Measurements from ENCODE around the gene SPATA46. TPM values are rescaled to one million over a fixed set of nuclear protein-coding genes. Genes with fewer than 3 reads are reported as not detected.
A peak's percentile ranks its signal among the peaks of the same experiment; 100 is the strongest.

Gene SPATA46
- total RNA-seq, 1 donor from 2014 or later = not detected

DNA sequence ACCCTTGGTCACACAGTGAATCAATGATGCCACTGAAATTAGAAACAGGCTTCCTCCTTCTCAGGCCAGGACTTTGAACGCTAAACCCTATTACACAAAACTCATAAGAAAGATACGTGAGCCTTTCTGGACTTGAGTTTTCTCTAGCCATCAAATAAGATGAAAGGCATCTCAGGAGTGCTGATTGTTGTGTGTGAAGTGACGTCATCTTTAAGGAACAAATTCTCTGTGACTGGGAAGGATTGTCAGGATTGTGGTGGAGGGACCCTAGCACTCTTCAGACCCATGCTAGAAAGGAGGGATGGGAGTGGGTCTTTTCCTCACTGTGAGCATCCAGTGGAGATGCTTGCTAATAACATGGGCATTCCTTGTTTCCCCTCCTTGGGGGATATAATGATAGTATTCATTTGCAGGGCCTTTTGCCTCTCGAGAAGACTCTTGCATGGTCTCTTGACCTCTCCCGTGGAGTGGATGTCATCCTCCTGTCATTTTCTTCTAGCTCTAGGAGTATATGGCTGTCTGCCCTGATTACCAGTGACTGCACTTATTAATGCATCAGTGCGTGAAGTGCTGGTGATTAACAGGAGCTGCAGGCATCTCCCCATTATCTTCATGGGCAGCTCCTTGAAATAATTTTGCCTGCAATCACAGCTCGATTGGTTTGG, 39.9 kb downstream of the SPATA46 start:
- Mint-ChIP-seq H3K36me3 (ENCODE audit: low read depth, unreplicated experiment) (no peaks in the 10 kb centered on the region), H3K27me3 (ENCODE audit: unreplicated experiment) (peaks cover 1% of the 10 kb centered on the region), H3K4me1 (ENCODE audit: unreplicated experiment) (peaks cover 23% of the 10 kb centered on the region), H3K4me3 (ENCODE audit: unreplicated experiment) (no peak overlapping the region), H3K27ac (ENCODE audit: unreplicated experiment) (no peak overlapping the region), H3K9me3 (ENCODE audit: unreplicated experiment) (no peaks in the 10 kb centered on the region)
- no peak for TF ChIP-seq CTCF (IDR thresholded peaks at IDR 0.05; ENCODE audit: unreplicated experiment)
- DNase-seq (ENCODE audit: low spot score) = no peak

DNA sequence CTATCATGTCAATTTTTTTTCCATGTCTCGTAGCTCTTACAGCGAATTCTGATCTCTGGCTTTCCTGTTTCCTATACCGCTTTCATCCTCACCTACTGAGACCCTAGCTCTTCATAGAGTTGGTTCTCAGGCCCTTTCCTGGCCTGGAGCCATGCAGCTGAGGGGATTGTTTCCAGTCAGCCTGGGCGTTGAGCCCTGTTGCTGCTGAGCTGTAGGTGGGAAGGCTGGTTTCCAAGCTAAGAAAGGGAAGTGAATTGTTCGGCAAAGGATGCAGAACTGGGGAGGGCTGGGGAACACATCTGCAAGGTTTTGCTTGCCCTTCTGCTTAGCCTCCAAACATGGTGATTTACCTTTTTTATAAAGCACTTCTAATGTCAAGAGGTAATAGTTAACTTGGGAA, 41.5 kb downstream of the SPATA46 start:
- Mint-ChIP-seq H3K27me3 (ENCODE audit: unreplicated experiment) (peaks cover 1% of the 10 kb centered on the region), H3K4me3 (ENCODE audit: unreplicated experiment) (no peak overlapping the region), H3K9me3 (ENCODE audit: unreplicated experiment) (no peaks in the 10 kb centered on the region), H3K4me1 (ENCODE audit: unreplicated experiment) (peaks cover 21% of the 10 kb centered on the region), H3K27ac (ENCODE audit: unreplicated experiment) (no peak overlapping the region), H3K36me3 (ENCODE audit: low read depth, unreplicated experiment) (no peaks in the 10 kb centered on the region)
- DNase-seq (ENCODE audit: low spot score) = peak; percentile 8
- no peak for TF ChIP-seq CTCF (IDR thresholded peaks at IDR 0.05; ENCODE audit: unreplicated experiment)

- Mint-ChIP-seq H3K9me3 (ENCODE audit: unreplicated experiment) (no peaks in the 10 kb centered on the region), H3K4me3 (ENCODE audit: unreplicated experiment) (no peak overlapping the region), H3K27ac (ENCODE audit: unreplicated experiment) (no peak overlapping the region), H3K4me1 (ENCODE audit: unreplicated experiment) (peaks cover 21% of the 10 kb centered on the region), H3K27me3 (ENCODE audit: unreplicated experiment) (peaks cover 1% of the 10 kb centered on the region), H3K36me3 (ENCODE audit: low read depth, unreplicated experiment) (no peaks in the 10 kb centered on the region)
- no peak for TF ChIP-seq CTCF (IDR thresholded peaks at IDR 0.05; ENCODE audit: unreplicated experiment)
- DNase-seq (ENCODE audit: low spot score) = no peak
These were observed 42.7 kb downstream of the SPATA46 start for GRCh38 chr1:162333991-162334390.

GRCh38 chr1:162329826-162330225, 46.8 kb downstream of the SPATA46 start:
- no peak overlapping the region for H3K27ac Mint-ChIP-seq (ENCODE audit: unreplicated experiment)
- DNase-seq (ENCODE audit: low spot score) = no peak
- H3K27me3 Mint-ChIP-seq (ENCODE audit: unreplicated experiment) = peaks cover 2% of the 10 kb centered on the region
- H3K4me3 Mint-ChIP-seq (ENCODE audit: unreplicated experiment) = no peak overlapping the region
- H3K36me3 Mint-ChIP-seq (ENCODE audit: low read depth, unreplicated experiment) = no peaks in the 10 kb centered on the region
- no peak for TF ChIP-seq CTCF (IDR thresholded peaks at IDR 0.05; ENCODE audit: unreplicated experiment)
- no peaks in the 10 kb centered on the region for H3K9me3 Mint-ChIP-seq (ENCODE audit: unreplicated experiment)
- H3K4me1 Mint-ChIP-seq (ENCODE audit: unreplicated experiment) = peaks cover 7% of the 10 kb centered on the region

GRCh38 chr1:162328512-162328911, 48.1 kb downstream of the SPATA46 start:
- no peak overlapping the region for H3K27ac Mint-ChIP-seq (ENCODE audit: unreplicated experiment)
- DNase-seq (ENCODE audit: low spot score) = no peak
- H3K9me3 Mint-ChIP-seq (ENCODE audit: unreplicated experiment) = no peaks in the 10 kb centered on the region
- H3K36me3 Mint-ChIP-seq (ENCODE audit: low read depth, unreplicated experiment) = no peaks in the 10 kb centered on the region
- no peak overlapping the region for H3K4me3 Mint-ChIP-seq (ENCODE audit: unreplicated experiment)
- TF ChIP-seq CTCF (IDR thresholded peaks at IDR 0.05; ENCODE audit: unreplicated experiment) = no peak
- H3K4me1 Mint-ChIP-seq (ENCODE audit: unreplicated experiment) = no peaks in the 10 kb centered on the region
- H3K27me3 Mint-ChIP-seq (ENCODE audit: unreplicated experiment) = peaks cover 2% of the 10 kb centered on the region
